Neuronal stem cell (in vitro differentiated cells): Measurements from ENCODE around the gene FOXC2.
A peak's percentile ranks its signal among the peaks of the same experiment; 100 is the strongest.

ENCODE experiments used
- DNase-seq: peaks from one replicate; pipeline ENCODE4 v3.0.0-alpha.2; 2013; ENCODE audit warnings: low spot score
- H2AFZ ChIP-seq: one replicate; pipeline ENCODE4 v1.6.1; 2013; ENCODE audit warnings: mild to moderate bottlenecking, low read length, inconsistent platforms
- H2AK5ac ChIP-seq: 2 replicates; pipeline ENCODE4 v1.6.1; 2013; ENCODE audit warnings: low read depth, mild to moderate bottlenecking, inconsistent platforms, low read length, moderate library complexity, mixed read lengths
- H2BK120ac ChIP-seq: 2 replicates; pipeline ENCODE4 v1.6.1; 2013; ENCODE audit warnings: low read depth, mild to moderate bottlenecking, inconsistent platforms, low read length, moderate library complexity, mixed read lengths
- H2BK12ac ChIP-seq: one replicate; pipeline ENCODE4 v1.6.1; 2013; ENCODE audit warnings: low read length, inconsistent platforms
- H2BK15ac ChIP-seq: 2 replicates; pipeline ENCODE4 v1.6.1; 2013; ENCODE audit warnings: mild to moderate bottlenecking, low read length, inconsistent platforms, mixed read lengths
- H2BK5ac ChIP-seq: one replicate; pipeline ENCODE4 v1.6.1; 2013; ENCODE audit warnings: inconsistent platforms, mild to moderate bottlenecking, low read length, moderate library complexity
- H3K14ac ChIP-seq: one replicate; pipeline ENCODE4 v1.6.1; 2013; ENCODE audit warnings: low read length, inconsistent platforms
- H3K18ac ChIP-seq: 2 replicates; pipeline ENCODE4 v1.6.1; 2013; ENCODE audit warnings: low read length, inconsistent platforms
- H3K23ac ChIP-seq: 2 replicates; pipeline ENCODE4 v1.6.1; 2013; ENCODE audit warnings: low read depth, mild to moderate bottlenecking, mixed read lengths, low read length, inconsistent platforms; ENCODE audit not compliant: poor library complexity
- H3K27ac ChIP-seq: replicated peaks from 3 replicates; pipeline ENCODE4 v1.5.1; 2013; ENCODE audit warnings: low read length, inconsistent platforms
- H3K27me3 ChIP-seq, 3 experiments: 2 replicates each; pipeline ENCODE4 v1.6.1; 2013; ENCODE audit warnings: low read length in 3 of 3, mild to moderate bottlenecking in 2 of 3, inconsistent platforms in 1 of 3, low read depth in 1 of 3, mixed read lengths in 1 of 3, moderate library complexity in 1 of 3; ENCODE audit not compliant: control insufficient read depth in 3 of 3, insufficient read depth in 3 of 3
- H3K36me3 ChIP-seq, 2 donors: replicated peaks in 1 of 2; 2 replicates each; pipeline ENCODE4 v1.6.1; 2013; ENCODE audit warnings: low read length in 2 of 2; ENCODE audit not compliant: control insufficient read depth in 2 of 2, insufficient read depth in 2 of 2
- H3K4ac ChIP-seq: 2 replicates; pipeline ENCODE4 v1.6.1; 2013; ENCODE audit warnings: inconsistent platforms, mild to moderate bottlenecking, low read length, moderate library complexity
- H3K4me1 ChIP-seq, 2 donors: 1 replicate in 1 of 2; 2 replicates in 1 of 2; pipeline ENCODE4 v1.6.1; 2013; ENCODE audit warnings: low read length in 2 of 2, low read depth in 1 of 2; ENCODE audit not compliant: control insufficient read depth in 2 of 2, insufficient read depth in 1 of 2
- H3K4me2 ChIP-seq: one replicate; pipeline ENCODE4 v1.6.1; 2013; ENCODE audit warnings: mild to moderate bottlenecking, low read length, inconsistent platforms; ENCODE audit not compliant: insufficient read depth, poor library complexity, severe bottlenecking
- H3K4me3 ChIP-seq, 2 donors: 2 replicates each; pipeline ENCODE4 v1.5.1; 2013; ENCODE audit warnings: low read length in 2 of 2, mild to moderate bottlenecking in 2 of 2, inconsistent platforms in 1 of 2, moderate library complexity in 1 of 2
- H3K79me1 ChIP-seq: one replicate; pipeline ENCODE4 v1.6.1; 2013; ENCODE audit warnings: low read depth, mild to moderate bottlenecking, inconsistent platforms, low read length, moderate library complexity
- H3K9ac ChIP-seq: one replicate; pipeline ENCODE4 v1.6.1; 2013; ENCODE audit warnings: mild to moderate bottlenecking, low read depth, low read length, inconsistent platforms; ENCODE audit not compliant: poor library complexity
- H3K9me3 ChIP-seq, 2 donors: replicated peaks in 1 of 2; 2 replicates each; pipeline versions ENCODE3 to v1.6.1; 2013; ENCODE audit warnings: low read length in 2 of 2, mild to moderate bottlenecking in 2 of 2, inconsistent platforms in 1 of 2, low read depth in 1 of 2, mixed read lengths in 1 of 2, moderate library complexity in 1 of 2; ENCODE audit not compliant: control insufficient read depth in 2 of 2, insufficient read depth in 1 of 2
- H4K8ac ChIP-seq: one replicate; pipeline ENCODE4 v1.6.1; 2013; ENCODE audit warnings: low read depth, mild to moderate bottlenecking, inconsistent platforms, low read length, moderate library complexity
- H4K91ac ChIP-seq: one replicate; pipeline ENCODE4 v1.6.1; 2013; ENCODE audit warnings: low read length, low read depth, mild to moderate bottlenecking, inconsistent platforms; ENCODE audit not compliant: poor library complexity
- WGBS, 2 donors: extraction: QIAGEN DNeasy Blood & Tissue Kit; methylation state at CpG; one replicate each; pipeline ENCODE4 v1.1.7; 2013; ENCODE audit warnings: missing lambda C conversion rate in 2 of 2, mixed read lengths in 1 of 2; ENCODE audit not compliant: insufficient read length in 2 of 2, insufficient replicate concordance in 1 of 2; ENCODE audit errors: extremely low coverage in 2 of 2; 5-methylcytosine and 5-hydroxymethylcytosine counted together

Gene FOXC2

GRCh38 chr16:86576591-86577313 is 10.1 kb downstream of the FOXC2 start:
- Histone ChIP-seq H3K27me3 (peaks cover 62 to 100% (median 94%) of the 10 kb centered on the region in 3 experiments), H3K9ac (peak overlapping the region; percentile 47), H3K27ac (no peak overlapping the region), H2AK5ac (peak overlapping the region; percentile 66), H2BK12ac (no peak overlapping the region), H3K4ac (no peak overlapping the region), H4K8ac (no peak overlapping the region), H2BK15ac (no peak overlapping the region), H3K23ac (peak overlapping the region; percentile 50), H4K91ac (no peak overlapping the region), H3K9me3 (peaks cover 0 to 1% of the 10 kb centered on the region in 2 donors), H3K36me3 (no peaks in the 10 kb centered on the region), H2BK120ac (peak overlapping the region; percentile 17), H3K18ac (peak overlapping the region; percentile 52), H2AFZ (peak overlapping the region; percentile 70), H3K79me1 (no peaks in the 10 kb centered on the region), H3K4me1 (peaks cover 0 to 18% of the 10 kb centered on the region in 2 donors), H3K4me3 (peak overlapping the region; percentile 15 to 74), H3K4me2 (peak overlapping the region; percentile 99), H2BK5ac (no peak overlapping the region), H3K14ac (no peak overlapping the region)
- no CpG with 5 or more reads among the region's 33 CpGs for WGBS, 2 donors
- DNase-seq, result no peak

GRCh38 chr16:86577314-86577971 is 10.8 kb downstream of the FOXC2 start:
- Histone ChIP-seq H4K91ac (no peak overlapping the region), H3K4me3 (no peak overlapping the region), H3K23ac (no peak overlapping the region), H2AFZ (no peak overlapping the region), H3K4me2 (no peak overlapping the region), H4K8ac (no peak overlapping the region), H2AK5ac (no peak overlapping the region), H3K9me3 (peaks cover 0 to 1% of the 10 kb centered on the region in 2 donors), H2BK5ac (no peak overlapping the region), H3K36me3 (no peaks in the 10 kb centered on the region), H3K14ac (no peak overlapping the region), H2BK15ac (no peak overlapping the region), H3K27ac (no peak overlapping the region), H3K9ac (no peak overlapping the region), H3K79me1 (no peaks in the 10 kb centered on the region), H2BK12ac (no peak overlapping the region), H3K18ac (no peak overlapping the region), H2BK120ac (no peak overlapping the region), H3K4ac (no peak overlapping the region), H3K4me1 (peaks cover 0 to 18% of the 10 kb centered on the region in 2 donors), H3K27me3 (peaks cover 55 to 100% (median 87%) of the 10 kb centered on the region in 3 experiments)
- WGBS, 2 donors, result no CpG with 5 or more reads among the region's 12 CpGs
- no peak for DNase-seq

- DNase-seq, result no peak
- H3K4me3 ChIP-seq, result peak within 1 kb of the TSS in 1 of 2 donors; percentile 59
- H3K79me1 ChIP-seq, result no peaks in the 10 kb centered on the region
- H3K36me3 ChIP-seq, result no peaks in the 10 kb centered on the region
- H3K4me2 ChIP-seq, result peak within 1 kb of the TSS; percentile 64
- peak within 1 kb of the TSS; percentile 81 for H2BK12ac ChIP-seq
- peak within 1 kb of the TSS; percentile 33 for H2AFZ ChIP-seq
- H3K9ac ChIP-seq, result peak within 1 kb of the TSS; percentile 82
- H3K23ac ChIP-seq, result peak within 1 kb of the TSS; percentile 50
- H3K4ac ChIP-seq, result no peak within 1 kb of the TSS
- peaks cover 0 to 1% of the 10 kb centered on the region in 2 donors for H3K9me3 ChIP-seq
- no peak within 1 kb of the TSS for H2BK15ac ChIP-seq
- H2AK5ac ChIP-seq, result no peak within 1 kb of the TSS
- H4K8ac ChIP-seq, result peak within 1 kb of the TSS; percentile 78
- no peak within 1 kb of the TSS for H4K91ac ChIP-seq
- peak within 1 kb of the TSS; percentile 31 for H3K14ac ChIP-seq
- H2BK5ac ChIP-seq, result peak within 1 kb of the TSS; percentile 32
- H3K18ac ChIP-seq, result peak within 1 kb of the TSS; percentile 81
- no CpG with 5 or more reads among the region's 13 CpGs for WGBS, 2 donors
- H2BK120ac ChIP-seq, result no peak within 1 kb of the TSS
- peaks cover 50 to 100% (median 80%) of the 10 kb centered on the region in 3 experiments for H3K27me3 ChIP-seq
- H3K27ac ChIP-seq, result no peak within 1 kb of the TSS
- H3K4me1 ChIP-seq, result peaks cover 0 to 16% of the 10 kb centered on the region in 2 donors
Measured at GRCh38 chr16:86578061-86578599, 11.5 kb downstream of the FOXC2 start, which contains the start of gene FOXL1. TSS of gene FOXL1 (plus strand) at chr16:86578549. CDS start at chr16:86578724, 175 bp downstream.
